GM12874 (cell line): ENCODE measurements around the gene PLOD2.

Experiments
- TF ChIP-seq, protein P1 (sequence below): IDR thresholded peaks from 2 replicates; pipeline ENCODE4 v1.5.1; 2011; ENCODE audit warnings: low read depth, mild to moderate bottlenecking, control low read depth, low read length, moderate library complexity; ENCODE audit not compliant: insufficient read depth

Gene PLOD2

DNA sequence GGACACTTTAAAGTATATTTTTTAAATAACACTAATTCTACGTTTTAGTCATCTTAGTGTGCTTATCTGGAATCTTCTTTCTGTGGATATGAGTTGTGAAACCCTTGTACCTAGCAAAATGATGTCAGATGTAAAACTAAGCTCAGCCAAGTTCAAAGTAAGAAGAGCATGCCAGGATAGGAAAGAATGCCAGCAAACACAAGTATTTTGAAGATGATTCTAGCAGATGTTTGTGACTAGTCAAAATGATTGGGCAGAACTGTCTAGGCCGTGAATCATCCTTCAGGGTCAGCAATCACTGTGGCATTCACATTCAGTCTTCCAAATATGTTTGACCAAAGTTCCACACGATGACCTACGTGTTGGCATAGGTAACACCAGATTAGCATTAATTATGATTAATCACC is 5.4 kb upstream of the PLOD2 start:
- TF ChIP-seq, protein P1, sequence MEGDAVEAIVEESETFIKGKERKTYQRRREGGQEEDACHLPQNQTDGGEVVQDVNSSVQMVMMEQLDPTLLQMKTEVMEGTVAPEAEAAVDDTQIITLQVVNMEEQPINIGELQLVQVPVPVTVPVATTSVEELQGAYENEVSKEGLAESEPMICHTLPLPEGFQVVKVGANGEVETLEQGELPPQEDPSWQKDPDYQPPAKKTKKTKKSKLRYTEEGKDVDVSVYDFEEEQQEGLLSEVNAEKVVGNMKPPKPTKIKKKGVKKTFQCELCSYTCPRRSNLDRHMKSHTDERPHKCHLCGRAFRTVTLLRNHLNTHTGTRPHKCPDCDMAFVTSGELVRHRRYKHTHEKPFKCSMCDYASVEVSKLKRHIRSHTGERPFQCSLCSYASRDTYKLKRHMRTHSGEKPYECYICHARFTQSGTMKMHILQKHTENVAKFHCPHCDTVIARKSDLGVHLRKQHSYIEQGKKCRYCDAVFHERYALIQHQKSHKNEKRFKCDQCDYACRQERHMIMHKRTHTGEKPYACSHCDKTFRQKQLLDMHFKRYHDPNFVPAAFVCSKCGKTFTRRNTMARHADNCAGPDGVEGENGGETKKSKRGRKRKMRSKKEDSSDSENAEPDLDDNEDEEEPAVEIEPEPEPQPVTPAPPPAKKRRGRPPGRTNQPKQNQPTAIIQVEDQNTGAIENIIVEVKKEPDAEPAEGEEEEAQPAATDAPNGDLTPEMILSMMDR, result no peak

DNA sequence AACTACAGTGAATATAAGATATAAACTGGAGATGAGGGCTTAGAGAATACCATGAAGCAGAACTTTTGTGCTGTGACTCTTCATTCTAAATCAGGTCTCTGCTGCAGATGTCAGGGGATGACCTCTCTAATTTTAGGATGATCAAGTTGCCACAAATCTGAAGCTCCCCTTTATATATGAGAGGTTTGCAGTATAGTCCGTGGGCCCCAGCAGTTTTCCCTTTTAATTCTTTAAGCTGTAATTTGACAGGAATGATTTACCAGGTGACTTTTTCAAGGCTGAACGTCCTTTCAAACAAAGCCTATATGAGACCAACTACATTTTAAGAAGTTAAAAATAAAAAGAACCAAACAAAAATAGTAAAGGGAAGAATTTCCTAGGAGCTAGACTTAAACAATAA is 4.9 kb upstream of the PLOD2 start:
- TF ChIP-seq, protein P1, result no peak

DNA sequence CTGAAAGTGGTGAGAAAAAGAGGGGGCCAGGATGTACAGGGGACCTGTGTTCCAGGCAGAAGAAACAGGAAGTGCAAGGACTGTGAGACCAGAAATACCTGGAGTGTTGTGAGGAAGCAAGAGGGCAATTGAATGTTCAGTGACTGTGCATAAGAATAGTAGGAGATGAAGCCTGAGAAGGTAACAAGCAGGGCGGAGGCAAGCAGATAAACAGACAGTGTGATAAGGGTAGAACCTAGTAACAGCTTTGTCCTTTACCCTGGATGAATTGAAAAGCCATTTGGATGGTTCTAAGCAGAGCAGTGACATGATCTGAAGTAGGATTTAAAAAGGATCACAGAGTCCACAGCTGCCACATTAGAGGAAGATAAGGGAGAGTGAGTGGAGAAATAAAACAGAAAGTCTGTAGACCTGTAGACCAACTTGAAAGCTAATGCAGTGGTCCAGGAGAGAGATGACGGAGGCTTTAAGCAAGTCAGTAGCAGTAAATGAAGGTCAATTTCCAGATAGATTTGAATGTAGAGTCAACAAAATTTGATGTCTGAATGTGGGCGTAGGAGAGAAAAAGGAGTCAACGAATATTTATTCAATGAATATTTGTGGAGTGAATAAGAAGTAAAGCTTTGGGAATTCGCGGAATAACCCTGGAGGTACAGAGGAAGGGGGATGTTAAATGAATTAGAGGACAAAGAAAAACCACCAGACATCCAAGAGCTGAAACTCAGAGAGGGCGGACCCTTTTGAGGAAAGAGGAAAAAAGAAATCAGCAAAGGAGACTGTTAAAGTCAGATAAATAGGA is 4.2 kb upstream of the PLOD2 start:
- TF ChIP-seq, protein P1, result no peak

DNA sequence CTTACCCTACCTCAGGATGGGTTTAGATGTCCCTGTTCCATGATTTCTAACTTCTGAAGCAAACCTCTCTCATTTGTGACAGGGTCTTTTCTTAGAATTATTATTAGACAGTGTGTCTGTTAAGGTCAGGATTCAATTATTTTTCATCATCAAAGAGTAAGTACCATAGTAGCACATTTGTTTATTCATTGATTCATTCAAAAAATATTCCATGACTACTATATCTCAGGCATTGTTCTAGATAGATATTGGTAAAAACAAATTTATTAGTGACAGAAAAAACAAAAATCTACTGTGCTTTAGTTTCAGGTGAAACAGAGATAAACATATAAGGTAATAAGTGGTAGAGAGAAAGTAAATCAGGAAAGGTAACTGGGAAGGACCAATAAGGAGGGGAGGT is 3.5 kb upstream of the PLOD2 start:
- TF ChIP-seq, protein P1, result no peak

GRCh38 chr3:146164071-146164470 is 3.1 kb upstream of the PLOD2 start:
- TF ChIP-seq, protein P1, result no peak

GRCh38 chr3:146163584-146163983 is 2.6 kb upstream of the PLOD2 start:
- TF ChIP-seq, protein P1, result no peak

- TF ChIP-seq, protein P1, result no peak
Observed at GRCh38 chr3:146162561-146162960, 1.6 kb upstream of the PLOD2 start.
